ENCODE measurements around the gene HSPBP1. TPM values are rescaled to one million over a fixed set of nuclear protein-coding genes. Genes with fewer than 3 reads are reported as not detected.

Gene HSPBP1
- total and polyA plus RNA-seq, 4 donors: 9.4 to 31.6 (median 13.5) TPM

- TF ChIP-seq MAX (IDR thresholded peaks at IDR 0.05) (no peak), FOXA1 (IDR thresholded peaks at IDR 0.05) (no peak), FOXA2 (IDR thresholded peaks at IDR 0.05) (no peak)
- H3K36me3 ChIP-seq (ENCODE audit: control insufficient read depth in 4 of 4, insufficient read depth in 3 of 4, low read depth in 1 of 4, low read length in 3 of 4): peaks cover 8 to 32% (median 12%) of the 10 kb centered on the region in 4 donors
- H3K27ac ChIP-seq (ENCODE audit: low read depth in 1 of 2, low read length in 2 of 2): peak overlapping the region; percentile 20 to 81
- DNase-seq (ENCODE audit: low spot score): no peak
- H3K9ac ChIP-seq (ENCODE audit: low read depth in 1 of 2, low read length in 2 of 2): no peak overlapping the region
- H3K4me1 ChIP-seq (ENCODE audit: control insufficient read depth in 4 of 4, insufficient read depth in 4 of 4, low read length in 3 of 4): peaks cover 5 to 29% (median 23%) of the 10 kb centered on the region in 4 donors
- 83% methylated on average over 18 of the region's 18 CpGs for WGBS
- no peaks in the 10 kb centered on the region for H3K27me3 ChIP-seq (ENCODE audit: control insufficient read depth in 4 of 4, insufficient read depth in 4 of 4, low read length in 3 of 4)
- H3K9me3 ChIP-seq (ENCODE audit: control insufficient read depth in 4 of 4, low read length in 3 of 4): no peaks in the 10 kb centered on the region
- H3K4me3 ChIP-seq (ENCODE audit: low read depth in 1 of 3, low read length in 3 of 3): no peak overlapping the region
Measured at GRCh38 chr19:55229145-55229788, 50.6 kb downstream of the HSPBP1 start.

GRCh38 chr19:55228403-55229031, 51.4 kb downstream of the HSPBP1 start, which contains the start of gene TMEM86B:
Gene TMEM86B, minus strand, starts transcription at chr19:55228763. Its CDS starts 22 bp downstream, at chr19:55228741.
- 28% methylated on average over 12 of the region's 12 CpGs for WGBS

More at GRCh38 chr19:55228403-55229031, 51.4 kb downstream of the HSPBP1 start, which contains the start of gene TMEM86B:
- Histone ChIP-seq H3K9ac (ENCODE audit: low read depth in 1 of 2, low read length in 2 of 2) (peak within 1 kb of the TSS; percentile 9 to 62), H3K27ac (ENCODE audit: low read depth in 1 of 2, low read length in 2 of 2) (peak within 1 kb of the TSS; percentile 52 to 81), H3K9me3 (ENCODE audit: control insufficient read depth in 4 of 4, low read length in 3 of 4) (no peaks in the 10 kb centered on the region), H3K27me3 (ENCODE audit: control insufficient read depth in 4 of 4, insufficient read depth in 4 of 4, low read length in 3 of 4) (no peaks in the 10 kb centered on the region), H3K4me1 (ENCODE audit: control insufficient read depth in 4 of 4, insufficient read depth in 4 of 4, low read length in 3 of 4) (peaks cover 5 to 29% (median 23%) of the 10 kb centered on the region in 4 donors), H3K36me3 (ENCODE audit: control insufficient read depth in 4 of 4, insufficient read depth in 3 of 4, low read depth in 1 of 4, low read length in 3 of 4) (peaks cover 8 to 28% (median 12%) of the 10 kb centered on the region in 4 donors), H3K4me3 (ENCODE audit: low read depth in 1 of 3, low read length in 3 of 3) (peak within 1 kb of the TSS; percentile 26 to 42 (median 29))
- TF ChIP-seq MAX (IDR thresholded peaks at IDR 0.05) (no peak), GABPA (IDR thresholded peaks at IDR 0.05 in 1 of 2, conservative IDR thresholded peaks at IDR 0.05 in 1 of 2) (peak in 1 of 2 donors; percentile 49), REST (IDR thresholded peaks at IDR 0.05) (peak; percentile 89), FOXA2 (IDR thresholded peaks at IDR 0.05) (peak; percentile 29), FOXA1 (IDR thresholded peaks at IDR 0.05) (no peak), EGR1 (IDR thresholded peaks at IDR 0.05; ENCODE audit: low read depth in 2 of 2) (peak in 1 of 2 donors; percentile 53), RXRA (IDR thresholded peaks at IDR 0.05) (peak; percentile 78 to 80), YY1 (IDR thresholded peaks at IDR 0.05) (peak; percentile 84), JUND (IDR thresholded peaks at IDR 0.05) (peak in 1 of 2 donors; percentile 24), RAD21 (IDR thresholded peaks at IDR 0.05) (peak; percentile 44 to 52), HNF4G (IDR thresholded peaks at IDR 0.05) (peak; percentile 62), CTCF (IDR thresholded peaks at IDR 0.05; ENCODE audit: low read depth, low read length, missing input control) (no peak), HNF4A (conservative IDR thresholded peaks at IDR 0.05) (peak; percentile 83 to 87), SP1 (IDR thresholded peaks at IDR 0.05) (peak; percentile 81), NR2F2 (IDR thresholded peaks at IDR 0.05) (no peak), TAF1 (conservative IDR thresholded peaks at IDR 0.05) (no peak), ZBTB33 (IDR thresholded peaks at IDR 0.05) (no peak), ATF3 (IDR thresholded peaks at IDR 0.05) (no peak)
- DNase-seq (ENCODE audit: low spot score): peak; percentile 89
